Muscle of back (tissue), 11 donors: ENCODE results near the gene TIMM22. TPM values are rescaled to one million over a fixed set of nuclear protein-coding genes. Genes with fewer than 3 reads are reported as not detected.
A peak's percentile ranks its signal among the peaks of the same experiment; 100 is the strongest.

Experiments
- DNase-seq, 3 donors: peaks; one replicate each; pipeline versions ENCODE4 v3.0.0 to v3.0.0-alpha.2; 2013
- polyA plus RNA-seq, 10 donors: library from polyadenylated mRNA; unstranded; fragments of 120-200 nt; gene quantifications; one replicate each; pipeline ENCODE4 v1.2.1, GENCODE V29; 2013; ENCODE audit not compliant: insufficient read length in 10 of 10

The TIMM22 gene
- polyA plus RNA-seq, 10 donors: 11.8 to 16.4 (median 14.1) TPM

GRCh38 chr17:1012823-1013728 is 16.1 kb downstream of the TIMM22 start:
- DNase-seq: no peak

DNA sequence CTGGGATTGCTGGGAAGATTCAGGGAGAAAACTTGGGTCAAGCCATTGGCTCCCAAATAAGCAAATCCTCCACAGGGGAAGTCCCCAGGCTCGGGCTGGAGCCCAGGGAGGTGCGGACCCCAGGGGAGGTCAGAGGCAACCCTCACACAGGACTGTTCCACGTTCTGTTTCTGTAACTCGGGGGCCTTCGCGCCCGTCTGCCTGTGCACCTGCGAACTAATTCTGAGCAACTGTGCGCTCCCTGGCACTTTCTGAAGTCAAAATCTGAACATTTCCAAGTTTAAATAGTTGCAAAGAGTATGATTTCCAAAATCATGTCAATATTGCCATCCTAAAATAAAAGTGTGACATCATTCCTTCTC is 16.8 kb downstream of the TIMM22 start:
- DNase-seq: no peak

DNA sequence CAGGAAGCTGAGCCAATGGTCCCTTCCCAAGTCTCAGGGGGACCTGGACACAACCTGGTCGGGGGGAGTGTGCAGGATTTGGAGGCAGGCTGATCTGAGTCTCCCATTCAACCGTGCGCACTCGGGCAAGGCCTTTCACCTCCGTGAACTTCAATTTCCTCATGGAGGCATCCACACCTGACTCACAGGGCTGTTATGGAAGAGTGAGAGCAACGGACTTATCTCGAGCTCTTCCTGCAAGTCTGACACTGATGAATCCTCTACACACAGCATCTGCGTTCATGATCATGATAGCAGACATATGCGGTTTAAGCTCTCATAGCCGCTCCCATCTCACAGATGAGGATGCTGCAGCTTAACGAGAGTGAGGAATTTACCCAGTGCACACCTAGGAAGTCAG is 21.6 kb downstream of the TIMM22 start:
- no peak for DNase-seq

DNA sequence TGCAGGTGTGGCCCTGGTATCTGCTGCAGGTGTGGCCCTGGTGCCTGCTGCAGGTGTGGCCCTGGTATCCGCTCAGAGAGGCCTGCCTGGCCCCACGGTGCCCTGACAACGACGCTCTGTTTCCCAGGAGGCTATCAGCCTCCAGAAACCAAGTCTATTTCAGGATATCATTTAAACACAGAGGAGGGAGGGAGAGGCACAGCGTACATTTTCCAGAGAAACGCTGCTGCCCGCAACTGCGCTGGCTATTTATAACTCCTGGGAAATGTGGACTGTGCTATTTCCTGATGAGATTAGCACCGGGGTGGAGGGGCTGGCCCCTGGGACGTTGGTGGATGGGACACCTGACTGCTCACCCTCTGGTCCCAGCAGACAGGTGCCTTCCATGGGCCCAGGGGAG is 22.5 kb downstream of the TIMM22 start:
- DNase-seq: no peak

- DNase-seq: no peak
These were observed 24.2 kb downstream of the TIMM22 start for GRCh38 chr17:1021147-1021546.

- peak in 1 of 3 donors; percentile 66 for DNase-seq
These were observed 25.5 kb downstream of the TIMM22 start for GRCh38 chr17:1022278-1023024.

- DNase-seq: no peak
These were observed 27.1 kb downstream of the TIMM22 start for GRCh38 chr17:1024076-1024475.

DNA sequence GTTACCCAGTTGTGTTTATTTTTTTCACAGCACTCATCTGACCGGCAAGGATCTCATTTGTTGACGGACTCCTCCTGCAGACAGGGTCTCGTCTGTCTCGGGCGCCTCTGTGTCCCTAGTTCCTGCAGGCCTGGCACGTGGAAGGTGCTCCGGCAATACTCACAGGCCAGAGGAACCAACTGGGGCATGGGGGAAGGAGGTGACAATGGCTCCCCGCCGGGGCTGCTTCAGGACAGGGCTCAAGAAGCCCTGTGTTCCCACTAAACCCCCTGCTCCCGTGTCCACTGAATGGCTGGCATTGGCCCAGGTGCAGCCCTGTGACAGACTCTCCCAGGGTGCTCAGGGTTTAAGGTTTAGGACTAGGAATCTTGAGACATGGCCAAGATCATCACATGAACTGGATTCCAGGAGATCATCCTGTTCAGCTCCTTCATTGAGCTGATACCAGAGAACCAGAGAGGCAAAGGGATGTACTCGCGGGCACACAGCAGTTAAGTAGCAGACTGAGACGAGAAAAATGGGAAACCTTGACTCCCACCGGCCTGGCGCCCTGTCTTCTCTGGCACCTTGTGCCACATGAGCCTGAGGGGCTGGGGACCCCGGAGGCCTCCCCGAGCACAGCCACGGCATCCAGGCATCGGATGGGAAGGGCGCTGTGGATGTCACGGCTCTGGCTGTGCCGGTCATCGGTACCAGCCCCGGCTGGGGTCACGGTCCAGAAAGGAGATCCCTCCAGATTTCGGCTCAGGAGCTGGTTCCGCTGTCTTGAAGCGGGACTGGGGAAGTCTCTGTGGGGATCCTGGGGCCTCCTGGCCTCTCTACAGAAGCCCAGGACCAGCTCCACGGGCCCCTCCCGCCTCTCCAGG is 29.0 kb downstream of the TIMM22 start:
- DNase-seq: no peak

GRCh38 chr17:1026599-1026975 is 29.7 kb downstream of the TIMM22 start:
- DNase-seq: no peak

GRCh38 chr17:1027044-1027443 is 30.1 kb downstream of the TIMM22 start:
- no peak for DNase-seq

GRCh38 chr17:1029196-1029921 is 32.4 kb downstream of the TIMM22 start:
- DNase-seq: no peak

- DNase-seq: peak in 1 of 3 donors; percentile 48
These were observed 33.2 kb downstream of the TIMM22 start for GRCh38 chr17:1029922-1030644.

- DNase-seq: peak in 2 of 3 donors; percentile 55 to 71
These were observed 34.0 kb downstream of the TIMM22 start for GRCh38 chr17:1030684-1031532.

DNA sequence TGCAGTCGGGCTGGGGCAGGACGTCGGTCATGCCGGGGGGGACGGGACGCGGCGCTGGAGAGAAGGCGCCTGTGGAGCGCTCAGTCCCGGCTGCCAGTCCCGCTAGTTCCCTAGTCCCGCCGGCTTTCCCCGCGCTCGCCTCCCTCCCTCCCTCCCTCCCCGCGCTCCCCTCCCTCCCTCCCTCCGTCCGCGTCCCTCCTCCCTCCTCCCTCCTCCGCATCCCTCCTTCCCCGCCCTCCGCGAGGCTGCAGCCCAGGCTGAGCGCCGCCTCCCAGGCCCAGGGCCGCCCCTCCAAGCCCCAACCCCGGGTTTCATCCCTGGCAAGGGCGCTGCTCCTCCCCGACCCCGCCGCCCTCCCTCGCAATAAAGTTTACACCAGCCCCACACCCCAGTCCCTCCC is 34.8 kb downstream of the TIMM22 start:
- DNase-seq: peak in 2 of 3 donors; percentile 82 to 89

DNA sequence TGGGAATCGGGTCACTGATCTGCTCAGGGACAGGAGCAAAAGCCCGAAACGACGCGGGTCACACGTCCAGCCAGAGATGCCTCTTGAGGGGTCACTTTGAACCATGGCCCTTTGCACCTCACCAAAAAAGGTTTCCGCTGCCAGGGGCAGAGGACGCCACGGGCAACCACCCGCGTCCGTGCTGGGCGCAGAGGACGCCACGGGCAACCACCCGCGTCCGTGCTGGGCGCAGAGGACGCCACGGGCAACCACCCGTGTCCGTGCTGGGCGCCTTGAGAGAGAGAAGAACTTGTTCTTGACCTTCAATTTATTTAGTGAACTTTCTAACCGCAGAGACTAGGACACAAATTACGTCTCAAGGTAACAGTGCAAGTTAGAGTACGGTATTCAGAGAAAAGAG is 35.5 kb downstream of the TIMM22 start:
- DNase-seq: no peak

DNA sequence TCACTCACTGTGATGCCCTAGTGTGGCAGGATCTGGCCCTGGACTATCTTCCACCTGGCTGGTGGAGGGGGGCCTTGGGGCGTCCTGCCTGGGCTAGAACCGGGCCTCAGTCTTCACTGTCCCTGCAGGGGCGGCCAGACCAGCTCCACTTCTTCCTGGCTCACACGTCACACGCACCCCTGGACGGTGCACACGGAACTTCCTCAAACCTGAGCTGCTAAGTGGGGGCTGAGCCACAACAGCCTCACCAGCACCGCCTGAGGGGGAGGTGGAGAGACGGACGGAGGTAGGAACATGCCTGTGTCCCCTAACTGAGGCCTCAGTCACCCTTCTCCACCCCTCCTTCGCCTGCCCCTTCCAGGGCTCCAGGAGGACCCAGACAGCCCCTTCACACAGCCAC is 36.6 kb downstream of the TIMM22 start:
- DNase-seq: no peak

DNA sequence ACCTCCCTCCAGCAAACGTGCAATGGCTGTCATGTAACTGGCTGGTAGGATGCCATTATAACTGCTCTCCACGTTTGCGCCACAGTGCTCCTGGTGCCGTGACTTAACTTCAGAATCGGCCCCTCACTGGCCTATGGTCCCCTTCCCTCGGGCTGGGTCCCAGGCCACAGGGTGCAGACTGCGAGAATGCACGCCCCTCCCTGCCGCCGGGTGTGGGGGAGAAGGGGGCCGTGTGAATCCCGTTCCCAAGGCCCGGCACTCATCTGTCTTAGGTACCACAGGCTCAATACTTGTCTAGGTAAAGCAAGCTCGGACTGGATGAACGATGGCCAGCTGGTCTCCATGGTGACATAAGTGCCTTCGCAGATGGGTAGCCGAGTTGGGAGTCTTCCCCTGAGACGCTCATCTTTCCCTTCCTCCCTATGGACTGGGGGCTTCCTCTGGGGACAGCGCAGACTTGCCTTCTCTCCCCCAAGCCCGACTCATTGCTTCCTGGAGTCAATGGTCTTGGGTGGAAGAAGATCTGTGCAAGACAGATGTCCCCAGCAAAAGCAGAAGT is 37.8 kb downstream of the TIMM22 start:
- no peak for DNase-seq

DNA sequence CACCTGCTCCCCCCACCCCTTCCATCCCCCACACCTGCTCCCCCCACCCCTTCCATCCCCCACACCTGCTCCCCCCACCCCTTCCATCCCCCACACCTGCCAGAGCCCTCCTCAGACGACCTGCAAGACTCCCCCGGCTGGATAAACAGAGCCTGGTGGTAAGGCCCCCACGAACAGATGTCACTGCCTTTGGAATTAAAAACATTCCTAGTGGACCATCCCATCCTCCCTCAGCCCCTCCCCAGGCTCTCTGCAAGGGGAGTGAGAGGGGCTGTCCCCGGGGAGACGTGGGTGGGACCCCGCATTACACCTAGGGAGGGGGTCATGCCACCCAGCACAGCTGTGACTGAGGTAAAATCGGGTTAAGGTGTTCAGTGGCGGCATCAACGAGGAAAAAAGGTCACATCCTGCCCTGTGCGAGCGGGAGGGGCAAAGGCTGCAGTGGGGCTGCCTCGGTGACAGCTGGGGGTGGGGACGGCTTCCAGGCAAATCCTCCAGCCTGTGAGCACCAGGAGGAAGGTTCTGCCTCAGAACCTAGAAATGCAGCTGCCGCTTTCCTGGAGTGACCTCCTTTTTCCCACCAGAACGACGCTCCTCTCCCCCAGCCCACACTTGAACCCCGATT is 38.7 kb downstream of the TIMM22 start:
- DNase-seq: peak in 1 of 3 donors; percentile 60
